ENCODE results near the gene ARL13B.

The ARL13B gene

GRCh38 chr3:94049267-94049666 is 69.3 kb downstream of the ARL13B start:
- TF ChIP-seq CEBPB (IDR thresholded peaks at IDR 0.05), result no peak
- no peak for TF ChIP-seq NFIC (IDR thresholded peaks at IDR 0.05)
- TF ChIP-seq TAF1 (IDR thresholded peaks at IDR 0.05; ENCODE audit: low read depth), result no peak
- TF ChIP-seq RAD21 (IDR thresholded peaks at IDR 0.05; ENCODE audit: low read depth), result no peak
- no peak for TF ChIP-seq CREB1 (IDR thresholded peaks at IDR 0.05; ENCODE audit: low read depth)
- TF ChIP-seq, protein P1, sequence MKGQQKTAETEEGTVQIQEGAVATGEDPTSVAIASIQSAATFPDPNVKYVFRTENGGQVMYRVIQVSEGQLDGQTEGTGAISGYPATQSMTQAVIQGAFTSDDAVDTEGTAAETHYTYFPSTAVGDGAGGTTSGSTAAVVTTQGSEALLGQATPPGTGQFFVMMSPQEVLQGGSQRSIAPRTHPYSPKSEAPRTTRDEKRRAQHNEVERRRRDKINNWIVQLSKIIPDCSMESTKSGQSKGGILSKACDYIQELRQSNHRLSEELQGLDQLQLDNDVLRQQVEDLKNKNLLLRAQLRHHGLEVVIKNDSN (IDR thresholded peaks at IDR 0.05), result no peak
- TF ChIP-seq TCF12 (IDR thresholded peaks at IDR 0.05; ENCODE audit: low read depth), result no peak
- TF ChIP-seq FOXM1 (IDR thresholded peaks at IDR 0.05; ENCODE audit: borderline replicate concordance, low read depth), result no peak
- no peak for TF ChIP-seq MAX (IDR thresholded peaks at IDR 0.05)
- TF ChIP-seq ZBTB7A (IDR thresholded peaks at IDR 0.05; ENCODE audit: low read depth), result no peak
- TF ChIP-seq TEAD4 (IDR thresholded peaks at IDR 0.05), result no peak
- TF ChIP-seq YY1 (IDR thresholded peaks at IDR 0.05; ENCODE audit: low read depth), result no peak
- no peak for TF ChIP-seq REST (IDR thresholded peaks at IDR 0.05; ENCODE audit: low read depth)

DNA sequence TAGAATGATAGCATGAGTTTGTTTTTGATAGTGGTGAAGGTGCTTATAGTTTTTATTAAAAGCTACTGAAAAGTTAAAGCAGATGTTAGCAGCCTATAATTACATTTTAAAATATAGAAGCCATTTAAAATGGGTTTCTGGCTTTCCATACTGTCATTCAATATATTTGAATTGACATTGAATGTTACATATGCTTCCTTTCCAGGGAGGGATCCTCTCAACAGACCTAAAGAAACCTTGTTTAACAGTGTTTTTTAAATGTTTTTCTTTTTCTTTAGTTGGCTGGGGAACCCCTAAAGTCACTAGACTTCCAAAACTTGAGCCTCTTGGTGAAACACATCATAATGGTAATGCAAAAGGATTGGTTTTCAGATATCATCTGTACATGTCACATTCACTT is 70.6 kb downstream of the ARL13B start:
- TF ChIP-seq FOXM1 (IDR thresholded peaks at IDR 0.05; ENCODE audit: borderline replicate concordance, low read depth) (no peak), CREB1 (IDR thresholded peaks at IDR 0.05; ENCODE audit: low read depth) (no peak), EP300 (IDR thresholded peaks at IDR 0.05; ENCODE audit: borderline replicate concordance) (no peak), MAX (IDR thresholded peaks at IDR 0.05) (no peak), TAF1 (IDR thresholded peaks at IDR 0.05; ENCODE audit: low read depth) (no peak), REST (IDR thresholded peaks at IDR 0.05; ENCODE audit: low read depth) (no peak), EGR1 (IDR thresholded peaks at IDR 0.05) (no peak), CEBPB (IDR thresholded peaks at IDR 0.05) (no peak), YY1 (IDR thresholded peaks at IDR 0.05; ENCODE audit: low read depth) (no peak), NFIC (IDR thresholded peaks at IDR 0.05) (no peak), TEAD4 (IDR thresholded peaks at IDR 0.05) (no peak), RAD21 (IDR thresholded peaks at IDR 0.05; ENCODE audit: low read depth) (no peak), ZBTB7A (IDR thresholded peaks at IDR 0.05; ENCODE audit: low read depth) (no peak)
- TF ChIP-seq, protein P1 (IDR thresholded peaks at IDR 0.05), result no peak

- TF ChIP-seq TEAD4 (IDR thresholded peaks at IDR 0.05) (no peak), TAF1 (IDR thresholded peaks at IDR 0.05; ENCODE audit: low read depth) (no peak), EGR1 (IDR thresholded peaks at IDR 0.05) (no peak), MAX (IDR thresholded peaks at IDR 0.05) (no peak), ZBTB7A (IDR thresholded peaks at IDR 0.05; ENCODE audit: low read depth) (no peak), NFIC (IDR thresholded peaks at IDR 0.05) (no peak), REST (IDR thresholded peaks at IDR 0.05; ENCODE audit: low read depth) (no peak), FOXM1 (IDR thresholded peaks at IDR 0.05; ENCODE audit: borderline replicate concordance, low read depth) (no peak), YY1 (IDR thresholded peaks at IDR 0.05; ENCODE audit: low read depth) (no peak), TCF12 (IDR thresholded peaks at IDR 0.05; ENCODE audit: low read depth) (no peak), RAD21 (IDR thresholded peaks at IDR 0.05; ENCODE audit: low read depth) (no peak), CREB1 (IDR thresholded peaks at IDR 0.05; ENCODE audit: low read depth) (no peak), EP300 (IDR thresholded peaks at IDR 0.05; ENCODE audit: borderline replicate concordance) (no peak), CEBPB (IDR thresholded peaks at IDR 0.05) (no peak)
- TF ChIP-seq, protein P1 (IDR thresholded peaks at IDR 0.05), result no peak
These were observed 81.3 kb downstream of the ARL13B start for GRCh38 chr3:94061297-94061696.

All from Ishikawa (cell line).